ENCODE data around the gene EXOSC5.
"Not testable (repeated sequence)": the region's sequence is repeated elsewhere in the genome, so short reads cannot be mapped to it uniquely, and the experiment has no call there.

EXOSC5 gene

DNA sequence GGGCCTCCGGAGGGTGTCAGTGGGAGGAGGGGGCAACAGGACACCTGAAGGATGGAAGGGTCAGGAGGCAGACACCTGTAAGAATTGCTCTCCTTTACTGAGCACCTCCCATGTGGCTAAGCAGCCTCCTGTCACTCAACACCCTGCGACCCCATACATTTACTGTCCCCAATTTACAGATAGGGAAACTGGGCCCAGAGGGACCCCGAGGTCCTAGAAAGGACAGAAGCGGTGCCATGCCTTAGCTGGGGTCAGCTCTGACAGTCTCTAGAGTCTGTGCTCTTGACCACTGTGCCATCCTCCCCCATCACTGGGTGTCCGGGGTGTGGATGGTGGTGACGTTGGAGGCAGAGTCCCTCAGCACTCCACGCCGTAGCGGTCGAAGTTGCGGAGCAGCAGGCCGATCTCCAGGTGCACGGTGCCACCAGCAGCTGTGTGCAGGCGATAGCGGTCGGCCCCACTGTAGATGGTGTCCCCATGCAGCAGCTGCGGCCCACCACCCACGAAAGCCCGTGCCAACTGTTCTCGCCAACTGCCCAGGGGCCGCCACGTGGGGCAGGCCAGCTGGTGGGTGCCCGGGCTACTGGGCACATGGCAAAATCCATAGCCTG is 42.7 kb downstream of the EXOSC5 start:
- TF ChIP-seq, protein P1, sequence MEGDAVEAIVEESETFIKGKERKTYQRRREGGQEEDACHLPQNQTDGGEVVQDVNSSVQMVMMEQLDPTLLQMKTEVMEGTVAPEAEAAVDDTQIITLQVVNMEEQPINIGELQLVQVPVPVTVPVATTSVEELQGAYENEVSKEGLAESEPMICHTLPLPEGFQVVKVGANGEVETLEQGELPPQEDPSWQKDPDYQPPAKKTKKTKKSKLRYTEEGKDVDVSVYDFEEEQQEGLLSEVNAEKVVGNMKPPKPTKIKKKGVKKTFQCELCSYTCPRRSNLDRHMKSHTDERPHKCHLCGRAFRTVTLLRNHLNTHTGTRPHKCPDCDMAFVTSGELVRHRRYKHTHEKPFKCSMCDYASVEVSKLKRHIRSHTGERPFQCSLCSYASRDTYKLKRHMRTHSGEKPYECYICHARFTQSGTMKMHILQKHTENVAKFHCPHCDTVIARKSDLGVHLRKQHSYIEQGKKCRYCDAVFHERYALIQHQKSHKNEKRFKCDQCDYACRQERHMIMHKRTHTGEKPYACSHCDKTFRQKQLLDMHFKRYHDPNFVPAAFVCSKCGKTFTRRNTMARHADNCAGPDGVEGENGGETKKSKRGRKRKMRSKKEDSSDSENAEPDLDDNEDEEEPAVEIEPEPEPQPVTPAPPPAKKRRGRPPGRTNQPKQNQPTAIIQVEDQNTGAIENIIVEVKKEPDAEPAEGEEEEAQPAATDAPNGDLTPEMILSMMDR (conservative IDR thresholded peaks at IDR 0.05) = no peak
- H3K27ac ChIP-seq = no peak overlapping the region

DNA sequence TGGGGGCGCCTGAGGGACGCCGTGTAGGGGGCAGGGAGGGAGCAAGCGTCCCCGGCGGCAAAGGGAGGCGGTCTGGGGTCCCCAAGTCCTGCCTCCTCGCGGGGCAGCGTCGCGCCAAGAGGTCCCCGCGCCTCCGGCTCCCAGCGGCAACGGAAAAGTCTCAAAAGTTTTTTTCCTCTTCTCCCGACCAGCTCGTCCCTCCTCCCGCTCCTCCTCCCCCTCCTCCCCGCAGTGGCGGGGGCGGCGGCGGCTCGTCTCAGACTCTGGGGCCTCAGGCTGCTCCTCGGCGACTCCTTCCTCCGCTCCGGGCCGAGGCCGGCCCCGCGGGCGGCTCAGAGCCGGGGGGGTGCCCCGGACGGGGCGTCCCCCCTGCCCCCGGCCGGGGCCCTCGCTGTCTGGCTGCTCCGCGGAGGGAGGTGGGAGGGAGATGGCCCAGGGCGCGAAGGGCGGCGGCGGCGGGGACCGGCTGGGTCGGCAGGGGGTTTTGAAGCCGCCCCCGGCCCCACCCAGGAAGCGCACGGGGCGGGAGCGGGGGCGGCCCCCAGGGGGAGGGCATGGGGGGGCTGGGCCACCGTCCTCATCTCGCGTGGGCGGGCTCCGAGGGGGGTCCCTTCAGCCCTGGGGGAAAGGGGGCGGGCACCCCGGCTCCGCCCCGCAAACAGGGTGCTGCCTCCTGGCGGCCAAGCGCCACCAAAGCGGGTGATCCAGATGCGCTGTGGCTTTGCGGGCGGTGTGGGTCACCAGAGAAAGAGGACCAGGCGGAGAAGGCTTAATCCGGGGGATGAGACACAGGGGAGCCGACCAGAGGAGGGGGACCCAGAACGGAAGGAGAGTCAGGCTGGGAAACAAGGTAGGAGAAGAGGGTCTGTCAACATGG is 43.5 kb downstream of the EXOSC5 start, which contains the start of gene TGFB1:
TGFB1 (minus strand) TSS at position 457 of the 877 bp plus-strand sequence. CDS start 878 bp downstream, outside the sequence.
- H3K27ac ChIP-seq = no peak within 1 kb of the TSS; the same call in 1 of the 2 replicates
- TF ChIP-seq, protein P1 (conservative IDR thresholded peaks at IDR 0.05) = peak; percentile 69

DNA sequence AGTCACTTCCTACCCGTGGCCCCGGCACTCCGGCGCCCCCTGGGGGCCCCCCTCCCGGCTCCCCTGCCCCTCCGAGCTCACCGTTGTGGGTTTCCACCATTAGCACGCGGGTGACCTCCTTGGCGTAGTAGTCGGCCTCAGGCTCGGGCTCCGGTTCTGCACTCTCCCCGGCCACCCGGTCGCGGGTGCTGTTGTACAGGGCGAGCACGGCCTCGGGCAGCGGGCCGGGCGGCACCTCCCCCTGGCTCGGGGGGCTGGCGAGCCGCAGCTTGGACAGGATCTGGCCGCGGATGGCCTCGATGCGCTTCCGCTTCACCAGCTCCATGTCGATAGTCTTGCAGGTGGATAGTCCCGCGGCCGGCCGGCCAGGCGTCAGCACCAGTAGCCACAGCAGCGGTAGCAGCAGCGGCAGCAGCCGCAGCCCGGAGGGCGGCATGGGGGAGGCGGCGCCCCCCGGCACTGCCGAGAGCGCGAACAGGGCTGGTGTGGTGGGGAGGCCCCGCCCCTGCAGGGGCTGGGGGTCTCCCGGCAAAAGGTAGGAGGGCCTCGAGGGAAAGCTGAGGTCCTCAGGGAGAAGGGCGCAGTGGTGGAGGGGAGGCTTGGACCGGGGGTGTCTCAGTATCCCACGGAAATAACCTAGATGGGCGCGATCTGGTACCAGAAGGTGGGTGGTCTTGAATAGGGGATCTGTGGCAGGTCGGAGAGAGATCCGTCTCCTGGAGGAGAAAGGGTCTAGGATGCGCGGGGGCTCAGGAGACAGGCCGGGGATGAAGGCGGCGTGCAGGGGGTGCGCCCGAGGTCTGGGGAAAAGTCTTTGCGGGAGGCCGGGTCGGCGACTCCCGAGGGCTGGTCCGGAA is 44.3 kb downstream of the EXOSC5 start:
- TF ChIP-seq, protein P1 (conservative IDR thresholded peaks at IDR 0.05) = peak; percentile 23; the same call in 1 of the 2 replicates
- no peak overlapping the region; the same call in 1 of the 2 replicates for H3K27ac ChIP-seq

DNA sequence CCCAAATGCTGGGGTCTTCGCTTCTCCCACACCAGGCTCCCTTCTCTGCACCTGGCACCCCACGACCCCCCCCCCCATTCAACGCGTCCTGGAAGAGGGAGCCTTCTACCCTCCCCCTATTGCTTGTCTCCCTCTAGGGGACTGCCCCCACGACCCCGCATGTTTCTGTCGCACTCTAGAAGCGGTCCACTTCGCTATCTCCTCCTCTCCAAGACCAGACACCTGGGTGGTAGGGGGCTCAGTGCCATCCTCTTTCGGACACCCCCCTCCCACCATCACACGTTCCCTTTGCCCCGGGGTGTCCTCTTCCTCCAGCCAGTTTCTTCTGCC is 44.9 kb downstream of the EXOSC5 start:
- no peak overlapping the region for H3K27ac ChIP-seq
- TF ChIP-seq, protein P1 (conservative IDR thresholded peaks at IDR 0.05) = no peak

DNA sequence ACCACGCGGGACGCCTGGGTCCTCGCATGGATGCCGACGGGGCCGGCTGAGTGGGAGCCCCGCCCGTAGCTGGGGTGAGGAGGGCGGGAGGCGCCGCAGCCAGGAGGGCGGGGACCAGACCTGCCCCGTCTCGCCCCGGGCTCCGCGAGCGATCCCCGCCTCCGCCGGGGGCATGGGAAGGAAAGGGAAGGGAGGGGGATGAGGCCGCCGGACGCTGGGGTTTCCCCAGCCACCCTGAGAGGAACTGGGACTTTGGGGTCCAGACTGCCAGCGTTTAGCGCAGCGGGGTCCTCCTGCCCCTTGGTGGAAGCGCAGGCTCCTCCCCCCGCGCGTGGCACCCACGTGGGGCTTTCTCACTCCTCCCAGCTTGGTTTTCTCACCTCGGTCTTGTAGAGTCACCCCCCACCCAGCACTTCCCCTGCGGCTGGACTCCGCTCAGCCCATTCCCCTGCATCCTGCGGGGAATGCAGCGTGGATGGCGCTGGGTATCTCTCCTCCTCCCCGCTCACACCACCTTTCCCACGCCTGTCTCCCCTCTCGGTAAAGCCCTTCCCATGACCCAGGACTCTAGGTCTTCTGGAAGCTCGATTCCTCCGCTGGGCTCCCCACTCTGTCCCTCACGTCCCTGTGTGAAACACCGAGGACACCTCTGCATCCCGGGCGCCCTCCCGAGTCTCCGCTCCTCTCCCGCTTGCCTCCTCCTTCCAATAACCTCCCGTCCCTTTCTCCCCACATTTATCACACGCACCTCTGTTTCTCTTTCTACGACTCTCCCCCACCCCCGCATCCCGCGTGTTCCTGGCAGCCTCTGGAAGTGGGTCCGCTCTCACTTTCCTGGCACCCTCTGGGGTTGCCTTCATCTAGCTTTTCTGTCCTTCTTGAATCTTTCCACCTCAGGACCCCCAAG is 45.6 kb downstream of the EXOSC5 start:
- no peak overlapping the region for H3K27ac ChIP-seq
- TF ChIP-seq, protein P1 (conservative IDR thresholded peaks at IDR 0.05) = no peak

DNA sequence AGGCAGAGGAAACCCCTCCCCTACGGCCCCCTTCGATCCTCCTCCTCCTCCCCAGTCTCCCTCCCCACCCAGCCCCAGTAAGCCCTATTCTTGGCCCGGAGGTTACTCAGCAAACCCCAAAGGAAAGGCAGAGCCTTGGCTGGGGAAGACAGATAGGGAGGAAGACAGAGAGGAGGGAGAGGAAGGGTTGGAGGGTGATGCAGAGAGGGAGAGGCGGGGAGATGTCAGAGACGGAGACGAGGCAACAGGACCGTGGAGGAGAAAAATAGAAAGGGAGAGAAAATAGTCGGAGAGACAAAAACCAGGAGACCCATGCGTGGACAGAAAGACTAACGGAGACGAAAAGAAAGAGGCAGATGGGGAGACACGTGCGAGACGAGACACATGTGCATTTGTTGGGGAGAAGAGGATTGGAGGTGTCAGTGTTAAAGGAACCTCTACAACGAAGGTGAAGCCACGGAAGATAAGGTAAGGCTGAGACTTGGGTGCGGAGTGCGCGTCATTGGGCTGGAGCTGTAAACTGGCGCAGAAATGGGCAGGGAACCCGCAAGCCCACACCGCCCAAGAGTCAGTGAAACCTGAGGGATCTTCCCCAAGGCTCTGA is 46.3 kb downstream of the EXOSC5 start:
- no peak overlapping the region for H3K27ac ChIP-seq
- TF ChIP-seq, protein P1 (conservative IDR thresholded peaks at IDR 0.05) = no peak

DNA sequence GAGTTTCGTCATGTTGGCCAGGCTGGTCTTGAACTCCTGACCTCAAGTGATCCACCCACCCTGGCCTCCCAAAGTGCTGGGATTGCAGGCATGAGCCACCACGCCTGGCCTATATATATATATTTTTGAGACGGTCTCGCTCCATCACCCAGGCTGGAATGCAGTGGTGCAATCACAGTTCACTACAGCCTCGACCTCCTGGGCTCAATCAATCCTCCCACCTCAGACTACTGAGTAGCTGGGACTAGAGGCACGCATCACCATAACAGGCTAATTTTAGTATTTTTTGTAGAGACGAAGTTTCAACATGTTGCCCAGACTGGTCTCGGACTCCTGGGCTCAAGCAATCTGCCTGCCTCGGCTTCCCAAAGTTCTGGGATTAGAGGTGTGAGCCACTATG is 50.2 kb downstream of the EXOSC5 start:
- H3K27ac ChIP-seq = not testable (repeated sequence)
